SJSA1 (cell line): ENCODE data around the gene NSD1. TPM values are rescaled to one million over a fixed set of nuclear protein-coding genes. Genes with fewer than 3 reads are reported as not detected.
"Not testable (repeated sequence)": the region's sequence is repeated elsewhere in the genome, so short reads cannot be mapped to it uniquely, and the experiment has no call there.

Experiments used
- DNase-seq, 2 experiments: peaks; one replicate each; pipeline ENCODE4 v3.0.0-alpha.2; 2015 to 2020; ENCODE audit warnings: low spot score in 2 of 2, low read depth in 1 of 2
- H3K27ac ChIP-seq: fragments of 250-450 bp; sonication (Bioruptor Pico); 2 replicates; pipeline ENCODE4 v1.5.1; 2020; ENCODE audit warnings: mild to moderate bottlenecking, moderate library complexity
- H3K27me3 ChIP-seq: fragments of 250-450 bp; sonication (Bioruptor Pico); replicated peaks from 2 replicates; pipeline ENCODE4 v1.5.1; 2020; ENCODE audit warnings: mild to moderate bottlenecking, moderate library complexity
- H3K36me3 ChIP-seq: fragments of 250-450 bp; sonication (Bioruptor Pico); 2 replicates; pipeline ENCODE4 v1.5.1; 2020; ENCODE audit warnings: mild to moderate bottlenecking
- H3K4me1 ChIP-seq: fragments of 250-450 bp; sonication (Bioruptor Pico); replicated peaks from 2 replicates; pipeline ENCODE4 v1.6.1; 2021; ENCODE audit warnings: mild to moderate bottlenecking
- H3K4me3 ChIP-seq: fragments of 250-450 bp; sonication (Bioruptor Pico); 2 replicates; pipeline ENCODE4 v1.5.1; 2020; ENCODE audit warnings: mild to moderate bottlenecking
- H3K9me3 ChIP-seq: fragments of 250-450 bp; sonication (Bioruptor Pico); replicated peaks from 2 replicates; pipeline ENCODE4 v1.5.1; 2020; ENCODE audit warnings: mild to moderate bottlenecking
- total RNA-seq: library from RNA; depleted of rRNA; stranded (reverse); fragments of >200 nt; shearing (Covaris generic); gene quantifications from 2 replicates; pipeline ENCODE4 v1.2.3, GENCODE V29; 2014

Gene NSD1
- total RNA-seq, 1 experiment from 2014 or later, result 41.4 TPM

- H3K27ac ChIP-seq, result no peak overlapping the region
- H3K4me1 ChIP-seq, result no peaks in the 10 kb centered on the region
- peaks cover 89% of the 10 kb centered on the region for H3K36me3 ChIP-seq
- no peak for DNase-seq
- no peaks in the 10 kb centered on the region for H3K27me3 ChIP-seq
- H3K4me3 ChIP-seq, result no peak overlapping the region
- H3K9me3 ChIP-seq, result no peaks in the 10 kb centered on the region
These were observed 122.7 kb downstream of the NSD1 start for GRCh38 chr5:177256296-177256695.

GRCh38 chr5:177258711-177259110, 125.1 kb downstream of the NSD1 start:
- H3K4me3 ChIP-seq, DNase-seq, H3K27me3 ChIP-seq, H3K27ac ChIP-seq, H3K9me3 ChIP-seq, H3K4me1 ChIP-seq: not testable (repeated sequence)
- H3K36me3 ChIP-seq, result peaks cover 92% of the 10 kb centered on the region

- Histone ChIP-seq H3K4me1 (no peaks in the 10 kb centered on the region), H3K9me3 (no peaks in the 10 kb centered on the region), H3K36me3 (peaks cover 79% of the 10 kb centered on the region)
These were observed 127.4 kb downstream of the NSD1 start for GRCh38 chr5:177260961-177261360.

DNA sequence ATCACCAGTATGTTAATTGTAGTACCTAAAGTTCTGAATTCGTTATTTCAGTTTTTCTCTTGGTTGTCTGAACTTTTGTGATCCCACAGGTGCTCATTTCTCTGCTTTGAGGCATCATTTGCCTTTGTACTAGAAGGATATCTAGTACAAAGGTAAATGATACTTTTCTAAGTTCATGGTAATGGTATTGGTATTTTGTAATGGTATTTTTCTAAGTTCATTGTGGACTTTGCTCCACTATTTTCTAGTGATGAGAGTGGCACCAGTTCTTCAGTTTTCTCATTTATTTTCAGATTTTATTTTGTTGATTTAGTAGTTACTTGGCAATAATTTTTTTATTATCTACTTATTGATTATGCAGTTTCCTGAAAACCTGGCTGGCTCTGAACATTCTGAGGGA, 127.9 kb downstream of the NSD1 start:
- no peaks in the 10 kb centered on the region for H3K27me3 ChIP-seq
- DNase-seq, result no peak
- H3K9me3 ChIP-seq, result no peaks in the 10 kb centered on the region
- H3K27ac ChIP-seq, result no peak overlapping the region
- H3K4me3 ChIP-seq, result no peak overlapping the region
- H3K4me1 ChIP-seq, result no peaks in the 10 kb centered on the region
- H3K36me3 ChIP-seq, result peaks cover 80% of the 10 kb centered on the region

More at GRCh38 chr5:177260961-177261360, 127.4 kb downstream of the NSD1 start:
- H3K4me3 ChIP-seq, result no peak overlapping the region
- H3K27ac ChIP-seq, result no peak overlapping the region
- no peaks in the 10 kb centered on the region for H3K27me3 ChIP-seq
- DNase-seq, result no peak

DNA sequence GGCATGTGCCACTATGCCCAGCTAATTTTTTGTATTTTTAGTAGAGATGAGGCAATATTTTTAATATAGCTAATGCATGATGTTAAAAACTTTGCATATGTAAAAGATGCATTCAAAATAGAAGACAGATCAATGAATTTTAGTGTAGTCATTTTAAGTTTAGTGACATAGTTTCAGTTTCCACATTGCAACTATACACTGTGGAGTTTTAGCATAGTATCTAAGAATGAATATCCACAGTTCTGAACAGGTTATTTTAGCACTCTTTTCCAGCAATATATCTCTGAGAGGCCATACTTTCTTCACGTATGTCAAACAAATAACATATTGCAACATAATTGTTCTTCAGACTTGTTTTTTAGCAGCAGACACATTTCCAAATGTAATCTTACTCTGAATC, 130.6 kb downstream of the NSD1 start:
- H3K4me1 ChIP-seq, result no peaks in the 10 kb centered on the region
- H3K9me3 ChIP-seq, result no peaks in the 10 kb centered on the region
- H3K27me3 ChIP-seq, result no peaks in the 10 kb centered on the region
- no peak overlapping the region for H3K27ac ChIP-seq
- H3K36me3 ChIP-seq, result peaks cover 74% of the 10 kb centered on the region
- DNase-seq, result no peak
- no peak overlapping the region for H3K4me3 ChIP-seq

DNA sequence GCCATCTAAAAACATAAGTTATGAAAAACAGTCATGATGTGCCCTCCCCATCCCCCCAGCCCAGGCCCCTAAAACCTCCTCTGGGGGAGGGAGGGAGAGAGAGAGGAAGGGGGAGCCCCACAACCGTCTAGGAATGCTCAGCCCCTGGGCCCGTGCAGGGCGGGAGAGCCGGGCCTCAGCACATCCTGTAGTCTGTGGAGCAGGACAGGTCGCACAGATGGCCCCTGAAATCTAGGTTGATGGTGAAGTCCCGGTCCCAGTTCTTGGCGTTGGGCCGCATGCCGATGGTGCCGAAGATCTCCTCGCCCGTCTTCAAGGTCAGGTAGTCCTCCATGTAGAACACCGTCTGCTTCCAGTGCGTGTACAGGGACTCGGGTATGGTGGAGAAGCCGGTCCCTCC, 131.8 kb downstream of the NSD1 start:
- peaks cover 74% of the 10 kb centered on the region for H3K36me3 ChIP-seq
- no peak for DNase-seq

GRCh38 chr5:177269232-177269895, 135.8 kb downstream of the NSD1 start:
- Histone ChIP-seq H3K9me3 (no peaks in the 10 kb centered on the region), H3K36me3 (peaks cover 77% of the 10 kb centered on the region), H3K27me3 (no peaks in the 10 kb centered on the region), H3K4me3 (no peak overlapping the region), H3K4me1 (no peaks in the 10 kb centered on the region), H3K27ac (no peak overlapping the region)
- no peak for DNase-seq

More for the DNA sequence above, 131.8 kb downstream of the NSD1 start:
- Histone ChIP-seq H3K27me3 (no peaks in the 10 kb centered on the region), H3K4me1 (no peaks in the 10 kb centered on the region), H3K27ac (no peak overlapping the region), H3K9me3 (no peaks in the 10 kb centered on the region), H3K4me3 (no peak overlapping the region)

DNA sequence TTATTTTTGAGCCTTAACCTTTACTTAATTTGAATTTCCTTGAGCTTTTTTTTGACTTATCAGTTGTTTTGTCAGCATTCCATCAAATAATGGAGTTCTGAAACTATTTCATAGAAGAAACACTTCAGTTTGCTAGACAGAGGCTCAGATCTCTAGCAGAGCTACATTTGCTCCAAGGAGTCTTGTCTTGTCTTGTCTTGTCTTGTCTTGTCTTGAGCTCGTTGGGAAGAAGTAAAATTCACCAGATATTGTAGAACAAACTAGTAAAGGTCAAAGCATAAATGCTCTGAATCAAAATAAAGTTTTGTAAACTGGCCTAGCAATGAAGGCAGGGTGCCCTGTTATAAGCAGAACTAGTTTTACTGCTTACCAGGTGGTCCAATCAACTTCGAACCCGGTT, 136.4 kb downstream of the NSD1 start:
- Histone ChIP-seq H3K9me3 (no peaks in the 10 kb centered on the region), H3K27me3 (no peaks in the 10 kb centered on the region), H3K27ac (no peak overlapping the region), H3K4me1 (no peaks in the 10 kb centered on the region), H3K4me3 (no peak overlapping the region), H3K36me3 (peaks cover 81% of the 10 kb centered on the region)
- DNase-seq, result no peak

- Histone ChIP-seq H3K27ac (no peak overlapping the region), H3K9me3 (no peaks in the 10 kb centered on the region), H3K27me3 (no peaks in the 10 kb centered on the region), H3K36me3 (peaks cover 82% of the 10 kb centered on the region), H3K4me1 (no peaks in the 10 kb centered on the region), H3K4me3 (no peak overlapping the region)
- no peak for DNase-seq
These were observed 137.1 kb downstream of the NSD1 start for GRCh38 chr5:177270653-177271052.

DNA sequence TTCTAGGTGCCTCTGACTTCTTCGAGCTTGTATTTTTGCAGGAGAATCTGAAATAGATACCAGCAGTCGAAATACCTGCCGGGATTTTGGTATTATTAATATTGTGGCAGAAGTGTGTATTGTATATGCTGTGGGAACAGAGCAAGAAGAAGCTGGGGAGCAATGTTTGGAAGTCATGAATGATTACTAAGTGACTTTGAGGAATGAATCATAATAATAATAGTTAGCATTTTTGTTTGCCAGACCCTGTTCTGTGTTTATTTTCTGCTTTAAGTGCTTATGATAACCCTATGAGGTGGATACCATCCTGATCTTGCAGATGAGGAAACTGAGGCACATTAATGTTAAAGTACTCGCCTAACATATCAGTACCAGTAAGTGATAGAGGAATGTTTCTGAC, 137.5 kb downstream of the NSD1 start:
- no peak overlapping the region for H3K4me3 ChIP-seq

DNA sequence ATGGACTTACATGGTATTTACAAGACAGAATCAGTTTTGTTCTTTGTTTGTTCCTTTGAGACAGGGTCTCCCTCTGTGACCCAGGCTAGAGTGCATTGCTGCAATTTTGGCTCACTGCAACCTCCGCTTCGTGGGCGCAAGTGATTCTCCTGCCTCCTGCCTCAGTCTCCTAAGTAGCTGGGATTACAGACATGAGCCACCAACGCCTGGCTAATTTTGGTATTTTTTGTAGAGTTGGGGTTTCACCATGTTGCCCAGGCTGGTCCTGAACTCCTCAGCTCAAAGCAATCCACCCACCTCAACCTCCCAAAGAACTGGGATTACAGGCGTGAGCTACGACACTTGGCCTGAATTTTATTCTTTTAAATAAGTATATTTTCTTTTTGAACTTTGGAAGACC, 142.3 kb downstream of the NSD1 start:
- peaks cover 80% of the 10 kb centered on the region for H3K36me3 ChIP-seq
- DNase-seq, result no peak
- H3K4me3 ChIP-seq, result no peak overlapping the region
- H3K9me3 ChIP-seq, result no peaks in the 10 kb centered on the region
- no peak overlapping the region for H3K27ac ChIP-seq
- H3K27me3 ChIP-seq, result no peaks in the 10 kb centered on the region
- no peaks in the 10 kb centered on the region for H3K4me1 ChIP-seq

More for the DNA sequence above, 137.5 kb downstream of the NSD1 start:
- H3K9me3 ChIP-seq, result no peaks in the 10 kb centered on the region
- H3K27ac ChIP-seq, result no peak overlapping the region
- no peak for DNase-seq
- H3K36me3 ChIP-seq, result peaks cover 82% of the 10 kb centered on the region
- no peaks in the 10 kb centered on the region for H3K4me1 ChIP-seq
- H3K27me3 ChIP-seq, result no peaks in the 10 kb centered on the region

DNA sequence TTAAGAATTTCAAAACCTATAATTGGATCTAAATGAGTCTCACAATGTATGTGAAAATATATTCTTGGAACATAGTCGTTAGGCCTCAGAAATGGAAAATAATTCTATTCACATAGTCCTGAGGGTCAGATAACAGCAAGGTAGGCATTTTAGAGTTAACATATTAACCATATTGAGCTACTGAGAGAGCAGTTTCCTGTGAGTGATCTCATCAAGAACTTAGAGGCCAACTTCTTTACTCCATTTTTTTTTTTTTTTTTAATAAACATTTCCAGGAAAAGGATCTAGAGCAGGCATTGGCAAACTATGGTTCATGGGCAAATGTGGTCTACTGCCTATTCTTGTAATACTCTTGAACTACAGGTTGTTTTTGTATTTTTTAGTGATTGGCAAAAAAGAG, 143.3 kb downstream of the NSD1 start:
- no peak overlapping the region for H3K4me3 ChIP-seq
- no peaks in the 10 kb centered on the region for H3K4me1 ChIP-seq
- peaks cover 76% of the 10 kb centered on the region for H3K36me3 ChIP-seq
- no peaks in the 10 kb centered on the region for H3K9me3 ChIP-seq
- H3K27me3 ChIP-seq, result no peaks in the 10 kb centered on the region
- no peak overlapping the region for H3K27ac ChIP-seq
- DNase-seq, result no peak

DNA sequence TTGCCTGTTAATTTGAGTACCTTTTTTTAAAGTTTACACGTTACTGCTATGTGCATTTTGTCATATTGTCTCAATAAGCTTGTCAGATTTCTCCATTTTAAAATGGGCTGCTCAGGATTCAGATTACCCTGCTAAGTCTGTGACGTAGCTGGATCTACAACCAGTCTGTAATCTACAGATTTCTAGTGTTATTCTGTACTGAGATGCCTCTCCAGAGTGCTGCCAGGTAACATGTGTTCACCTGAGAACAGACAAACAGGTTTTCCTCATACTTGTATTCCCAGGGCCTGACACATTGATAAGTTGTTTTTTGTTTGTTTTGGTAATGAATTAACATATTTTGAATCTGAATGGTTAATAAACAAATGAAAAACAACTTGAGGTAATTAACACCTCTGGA, 154.6 kb downstream of the NSD1 start:
- peaks cover 83% of the 10 kb centered on the region for H3K36me3 ChIP-seq
- H3K27me3 ChIP-seq, result no peaks in the 10 kb centered on the region
- H3K9me3 ChIP-seq, result no peaks in the 10 kb centered on the region
- no peaks in the 10 kb centered on the region for H3K4me1 ChIP-seq
- no peak overlapping the region for H3K4me3 ChIP-seq
- no peak for DNase-seq
- no peak overlapping the region for H3K27ac ChIP-seq

DNA sequence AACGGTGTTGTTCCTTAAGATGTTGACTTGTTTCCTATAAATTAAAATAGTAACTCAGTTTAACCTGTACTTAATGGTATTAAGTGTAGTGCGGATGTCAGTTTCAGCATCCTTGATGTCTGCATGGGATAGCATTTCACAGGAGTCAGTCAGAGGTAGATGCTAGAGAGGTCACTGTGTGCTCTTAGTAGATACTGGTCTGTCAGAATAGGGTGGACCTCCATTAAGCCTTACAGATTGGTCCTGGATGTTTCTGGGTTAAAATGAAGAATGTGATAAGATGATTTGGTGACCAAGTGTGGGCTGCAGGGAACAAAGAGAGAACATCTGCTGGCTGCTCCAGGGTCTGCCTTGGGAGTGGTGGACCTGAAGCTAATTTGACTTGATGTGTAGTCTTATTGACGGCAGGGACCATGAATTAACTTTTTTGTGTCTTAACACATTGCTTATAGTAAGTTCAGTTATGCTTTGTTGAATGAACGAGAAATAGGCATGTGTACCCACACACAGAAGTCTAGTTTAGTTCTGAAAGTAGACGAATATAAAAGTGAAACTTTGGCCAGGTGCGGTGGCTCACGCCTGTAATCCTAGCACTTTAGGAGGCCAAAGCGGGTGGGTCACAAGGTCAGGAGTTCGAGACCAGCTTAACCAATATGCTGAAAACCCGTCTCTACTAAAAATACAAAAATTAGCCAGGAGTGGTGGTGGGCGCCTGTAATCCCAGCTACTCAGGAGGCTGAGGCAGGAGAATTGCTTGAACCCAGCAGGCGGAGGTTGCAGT, 157.4 kb downstream of the NSD1 start:
- DNase-seq, result no peak
- no peak overlapping the region for H3K27ac ChIP-seq
- H3K4me3 ChIP-seq, result no peak overlapping the region
- no peaks in the 10 kb centered on the region for H3K27me3 ChIP-seq
- no peaks in the 10 kb centered on the region for H3K9me3 ChIP-seq
- H3K4me1 ChIP-seq, result no peaks in the 10 kb centered on the region
- peaks cover 87% of the 10 kb centered on the region for H3K36me3 ChIP-seq
